HG02642 (cell line): ENCODE results near the gene NBPF3.

Experiments
- ATAC-seq: cut with Tn5 transposase; IDR thresholded peaks from one replicate; pipeline ENCODE4 v1.9.1; 2021; ENCODE audit warnings: mild to moderate bottlenecking; ENCODE audit not compliant: unreplicated experiment, poor library complexity

The NBPF3 gene

DNA sequence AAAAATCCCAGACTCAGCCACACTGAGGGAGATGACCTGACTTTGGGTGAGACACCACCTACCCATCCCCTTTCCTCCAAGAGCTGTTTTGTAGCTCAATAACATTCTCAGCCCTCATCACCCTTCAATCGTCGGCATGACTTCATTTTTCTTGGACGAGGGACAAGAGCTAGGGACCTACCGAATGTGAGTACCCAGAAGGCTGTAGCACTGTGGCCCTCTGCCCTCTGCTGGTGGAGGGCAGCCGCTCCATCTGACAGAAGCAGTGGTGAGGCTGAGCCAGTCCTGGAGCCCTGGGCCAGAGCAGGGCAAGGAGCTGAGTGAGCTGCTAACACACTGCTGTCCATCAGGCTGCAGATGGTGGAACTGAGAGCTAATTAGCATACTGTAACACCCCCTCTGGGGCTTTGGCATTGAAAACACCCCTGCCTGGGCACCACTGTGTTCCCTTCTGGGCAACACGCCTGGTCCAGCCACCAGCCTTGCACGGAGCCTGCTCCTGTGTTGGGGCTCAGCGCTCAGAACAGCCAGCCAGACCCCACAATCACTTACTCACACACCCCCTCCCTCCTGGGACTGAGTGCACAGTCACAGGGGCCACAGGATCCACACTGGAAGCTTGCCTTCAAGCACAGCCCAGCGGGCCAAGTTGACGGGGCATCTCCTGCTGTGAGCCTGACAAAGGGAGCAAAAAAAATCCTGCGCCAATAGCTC, 51.0 kb downstream of the NBPF3 start:
- ATAC-seq = no peak

DNA sequence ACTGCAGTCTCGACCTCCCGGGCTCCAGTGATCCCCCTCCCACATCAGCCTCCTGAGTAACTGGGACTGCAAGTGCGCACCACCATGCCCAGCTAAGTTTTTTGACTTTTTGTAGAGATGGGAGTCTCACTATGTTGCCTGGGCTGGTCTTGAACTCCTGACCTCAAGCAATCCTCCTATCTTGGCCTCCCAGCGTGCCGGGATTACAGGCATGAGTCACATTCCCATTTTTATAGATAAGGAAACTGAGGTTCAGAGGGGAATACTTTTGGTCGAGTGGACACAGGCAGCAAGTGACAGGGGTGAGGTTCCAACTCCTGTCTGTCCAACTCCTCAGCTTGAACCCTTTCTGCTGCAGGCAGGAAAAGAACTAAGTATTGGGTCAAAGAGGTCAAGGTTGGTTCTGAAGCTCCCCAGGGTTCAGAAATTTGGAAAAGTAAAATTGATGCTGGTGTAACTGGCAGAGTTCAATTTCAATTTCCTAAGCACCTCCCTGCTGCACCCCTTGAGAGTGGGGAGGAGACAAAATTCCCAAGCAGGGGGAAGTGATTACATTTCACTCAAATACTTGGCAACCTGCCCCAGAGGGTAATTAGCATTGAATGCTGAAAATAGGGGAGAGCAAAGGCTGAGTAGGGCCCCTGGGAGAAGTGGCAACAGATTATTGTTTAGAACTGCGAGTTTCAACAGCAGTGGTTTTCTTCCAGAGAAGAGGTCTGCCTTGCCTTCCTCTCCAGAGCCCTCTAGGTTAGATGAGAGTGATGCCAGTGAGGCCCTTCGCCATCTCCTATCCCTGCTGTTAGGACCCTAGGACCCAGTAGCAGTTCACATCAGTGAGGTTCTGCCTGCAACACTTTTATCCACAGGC, 51.8 kb downstream of the NBPF3 start:
- ATAC-seq = no peak

DNA sequence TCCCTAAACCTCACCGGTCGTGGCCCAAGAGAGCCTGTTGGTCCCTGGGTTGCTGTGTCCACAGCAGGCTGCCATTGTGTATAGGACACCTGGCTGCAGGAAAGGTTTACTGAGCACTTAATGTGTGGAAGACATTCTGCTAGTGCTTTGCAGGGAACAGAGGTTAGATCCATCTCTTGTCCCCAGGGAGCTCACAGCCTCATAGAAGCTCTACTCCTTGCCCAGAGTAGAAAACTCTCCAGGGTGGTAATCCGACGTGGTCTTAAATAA, 52.4 kb downstream of the NBPF3 start:
- no peak for ATAC-seq

DNA sequence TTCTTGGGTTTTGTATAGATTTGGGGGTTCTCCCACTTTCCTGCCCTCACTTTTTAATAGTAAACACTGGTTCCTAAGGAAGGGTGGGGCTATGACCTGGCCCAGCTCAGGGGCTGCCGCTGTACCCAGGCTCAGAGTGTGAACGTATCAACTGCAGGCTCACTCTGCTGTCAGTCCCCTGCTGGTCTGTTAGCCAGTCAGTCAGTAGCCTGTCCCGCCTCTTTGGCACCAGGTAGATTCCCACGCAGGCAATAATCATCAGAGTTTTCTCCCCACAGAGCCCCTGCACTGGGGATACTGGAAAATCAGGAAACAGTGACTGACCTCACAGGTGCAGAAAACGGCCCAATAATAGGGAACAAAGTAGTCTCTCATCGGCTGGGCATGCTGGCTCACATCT, 54.3 kb downstream of the NBPF3 start:
- ATAC-seq = no peak

DNA sequence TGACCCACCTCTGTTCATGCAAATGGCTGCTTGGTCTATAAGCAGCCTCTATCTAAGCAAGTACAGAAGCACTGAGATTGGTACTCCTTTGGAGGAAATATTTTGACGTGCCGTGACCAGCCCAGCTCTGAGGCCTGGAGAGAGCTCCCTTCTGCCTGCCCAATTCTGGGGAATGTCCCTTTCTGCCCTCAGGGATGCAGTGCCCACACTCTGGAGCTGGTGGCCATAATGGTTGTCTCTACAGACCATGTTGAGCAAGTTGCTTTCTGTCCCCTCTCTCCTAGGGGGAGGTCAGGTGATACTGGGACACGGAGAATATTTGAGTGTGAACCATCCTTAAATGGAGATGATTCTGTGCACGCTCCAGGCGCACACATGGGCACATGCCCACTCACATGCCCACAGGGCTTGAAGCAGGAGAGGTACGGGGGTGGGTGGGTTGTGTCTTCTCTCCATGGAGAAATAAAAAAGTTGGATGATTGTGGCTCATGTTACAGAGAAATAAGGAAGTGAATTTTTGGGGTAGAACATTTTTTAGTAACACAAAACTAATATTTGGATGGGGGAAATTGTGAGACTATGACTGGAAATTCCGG, 55.4 kb downstream of the NBPF3 start:
- no peak for ATAC-seq

DNA sequence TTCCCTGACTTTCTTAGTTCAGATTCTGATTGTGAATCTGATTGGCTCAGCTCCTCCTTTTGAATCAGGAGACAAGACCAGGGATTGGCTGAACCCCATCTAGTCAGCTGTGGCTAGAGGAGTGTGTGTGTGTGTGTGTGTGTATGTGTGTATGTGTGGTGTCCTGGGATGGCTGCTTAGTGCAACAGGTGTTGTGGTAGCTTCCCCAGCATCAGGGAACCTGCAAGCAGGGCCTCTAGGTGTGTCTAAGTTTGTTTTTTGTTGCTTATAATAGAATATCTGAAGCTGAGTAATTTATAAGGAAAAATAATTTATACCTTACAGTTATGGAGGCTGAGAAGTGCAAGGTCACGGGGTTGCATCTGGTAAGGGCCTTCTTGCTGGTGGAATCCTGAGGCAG, 56.1 kb downstream of the NBPF3 start:
- no peak for ATAC-seq

DNA sequence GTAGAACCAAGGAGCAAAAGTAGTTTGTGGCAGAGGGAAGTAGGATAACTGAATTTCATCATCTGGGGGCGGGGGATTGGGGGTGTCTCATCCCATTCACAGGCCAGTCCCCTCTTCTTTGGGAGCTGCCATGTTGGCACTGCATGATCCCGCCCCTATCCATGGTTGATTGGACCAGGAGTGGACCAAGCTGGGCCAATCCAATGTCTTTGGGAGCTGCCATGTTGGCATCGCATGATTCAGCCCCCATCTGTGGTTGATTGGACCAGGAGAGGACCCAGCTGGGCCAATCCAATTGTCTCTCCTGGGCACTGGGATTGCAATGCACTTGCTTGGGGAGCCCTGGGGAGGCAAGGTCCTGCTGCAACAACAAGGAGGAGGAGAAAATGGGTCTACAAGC, 56.9 kb downstream of the NBPF3 start:
- no peak for ATAC-seq

DNA sequence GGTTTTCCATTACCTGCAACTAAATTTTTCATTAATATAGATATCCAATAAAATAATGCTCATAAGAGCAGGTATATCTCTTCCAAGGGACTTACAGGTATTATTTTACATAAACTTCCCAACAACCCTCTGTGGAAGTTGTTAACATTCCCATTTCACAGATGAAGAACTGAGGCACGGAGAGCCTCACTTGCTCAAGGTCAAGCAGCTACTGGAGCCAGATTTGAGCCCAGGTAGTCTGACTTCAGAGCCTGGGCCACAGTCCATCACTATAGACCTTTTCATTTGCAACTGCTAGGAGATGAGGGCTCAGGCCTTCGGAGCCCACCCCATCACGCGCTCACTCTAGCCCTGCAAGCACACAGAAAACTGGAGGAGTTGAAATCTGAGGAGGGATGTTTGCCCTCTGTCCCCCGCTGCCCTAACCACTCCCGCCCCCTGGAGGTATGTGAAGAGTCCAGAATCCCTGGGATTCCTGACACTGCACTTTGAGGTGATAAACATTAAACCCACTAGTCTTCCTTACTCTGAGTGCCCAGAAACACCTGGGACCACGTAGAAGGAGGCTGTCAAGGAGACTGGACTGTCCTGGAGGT, 57.6 kb downstream of the NBPF3 start:
- ATAC-seq = no peak

DNA sequence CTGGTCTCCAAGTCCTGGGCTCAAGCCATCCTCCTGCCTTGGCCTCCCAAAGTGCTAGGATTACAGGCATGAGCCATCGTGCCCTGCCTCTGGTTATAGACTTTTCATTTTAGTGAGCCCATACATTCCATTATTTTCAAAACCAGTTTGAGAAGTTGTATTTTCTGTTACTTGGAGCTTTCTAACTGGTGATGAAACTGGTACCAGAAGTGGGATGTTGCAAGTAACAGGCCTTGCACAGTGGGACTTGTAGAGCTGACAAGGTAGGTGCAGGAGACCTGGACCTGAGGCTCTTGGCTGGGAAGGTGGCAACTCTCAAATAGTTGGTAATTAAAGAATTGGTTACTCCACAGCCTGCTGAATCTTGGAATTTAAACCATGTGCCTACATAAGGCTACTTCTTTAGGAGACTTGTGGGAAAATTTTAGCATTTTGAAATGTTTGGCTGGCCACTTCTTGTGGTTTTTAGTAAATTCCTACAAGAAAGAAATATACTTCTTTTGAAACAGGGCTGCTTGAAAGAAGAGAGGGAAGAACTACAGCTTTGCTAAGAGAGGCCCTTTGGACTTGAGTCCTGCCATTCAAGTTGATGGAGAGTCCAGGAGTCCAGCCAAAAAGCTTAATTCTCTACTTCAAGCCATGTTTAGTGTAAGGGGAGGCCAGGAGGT, 59.5 kb downstream of the NBPF3 start:
- ATAC-seq = no peak

DNA sequence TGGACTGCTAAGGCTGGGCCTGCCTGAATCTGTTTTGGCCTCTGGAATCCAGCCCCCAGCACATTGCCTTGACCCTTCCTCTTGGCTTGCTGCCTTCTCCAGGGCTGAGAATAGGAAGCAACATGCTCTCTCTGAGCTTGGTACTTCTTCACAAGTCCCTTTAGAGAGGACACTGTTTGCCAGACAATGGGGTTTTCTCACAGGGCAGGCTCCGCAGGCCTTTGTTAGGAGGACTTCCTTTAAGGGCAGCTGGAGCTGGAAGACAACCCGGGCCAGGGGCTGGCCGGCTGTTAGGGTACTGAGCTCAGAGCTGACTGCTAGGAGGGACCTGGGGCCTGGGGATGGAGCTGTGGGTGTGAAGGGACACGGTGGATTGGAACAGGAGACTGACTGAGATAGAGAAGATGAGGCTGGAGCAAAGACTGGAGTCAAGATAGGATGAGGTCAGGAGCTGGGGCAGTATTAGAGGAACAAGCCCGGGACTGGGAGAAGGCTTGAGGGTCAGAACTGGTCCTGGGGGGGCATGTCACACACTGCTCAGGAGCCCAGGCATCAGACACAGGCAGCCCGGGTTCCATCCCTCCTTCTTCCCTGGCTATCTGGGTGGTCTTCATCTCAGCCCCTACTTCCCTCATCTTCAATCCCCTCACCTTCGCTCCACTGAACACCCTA, 63.9 kb downstream of the NBPF3 start:
- ATAC-seq = no peak

DNA sequence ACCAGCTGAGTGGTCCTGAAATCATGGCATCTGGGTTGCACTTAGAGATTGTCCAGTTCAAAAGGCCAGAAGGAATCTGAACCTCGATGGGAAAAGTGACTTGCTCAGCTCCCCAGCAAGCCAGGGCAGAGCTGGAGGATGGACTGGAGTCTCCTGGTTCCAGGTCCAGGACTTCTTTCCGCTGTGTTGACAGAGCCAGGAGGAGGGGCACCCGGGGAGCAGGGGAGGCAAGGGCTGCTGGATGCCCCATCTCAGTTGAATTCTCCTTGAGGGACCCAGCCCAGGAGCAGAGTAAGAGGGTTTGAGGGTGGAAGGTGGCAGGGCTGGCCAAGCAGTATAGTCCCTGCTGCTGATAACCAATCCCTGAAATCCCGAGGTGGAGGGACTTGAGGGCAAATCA, 66.9 kb downstream of the NBPF3 start:
- ATAC-seq = no peak

DNA sequence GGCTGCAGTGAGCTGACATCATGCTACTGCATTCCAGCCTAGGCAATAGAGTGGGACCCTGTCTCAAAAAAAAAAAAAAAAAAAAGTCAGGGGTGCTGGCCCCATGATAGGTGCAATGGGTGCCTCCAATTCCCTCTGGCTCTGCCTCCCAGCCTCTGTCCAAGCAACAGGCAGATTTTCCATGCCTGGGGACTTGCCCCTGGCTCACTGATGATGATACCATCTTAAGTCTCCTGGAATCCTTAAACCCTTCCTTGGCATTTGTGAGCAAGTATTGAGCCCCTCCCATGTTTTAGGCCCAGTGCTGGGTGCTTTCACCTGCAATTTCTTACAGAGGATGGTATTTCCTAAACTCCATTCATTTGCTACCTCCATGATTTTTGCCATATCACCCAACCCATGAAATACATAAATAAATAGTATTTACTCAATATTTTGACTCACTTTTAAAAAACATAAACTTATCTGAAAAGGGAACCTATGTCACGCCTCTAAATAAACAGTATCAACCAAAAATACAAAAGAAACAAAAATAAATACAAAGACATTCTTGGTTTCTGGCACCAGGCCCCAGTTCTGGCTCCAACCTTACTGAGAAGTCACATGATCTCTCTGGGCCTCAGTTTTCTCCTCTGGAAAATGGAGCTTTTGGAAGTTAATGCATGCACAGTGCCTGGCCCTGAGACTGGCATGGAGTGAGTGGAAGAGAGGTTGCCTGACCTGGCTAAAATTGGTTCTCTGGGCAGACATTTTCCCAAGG, 67.8 kb downstream of the NBPF3 start:
- ATAC-seq = no peak

DNA sequence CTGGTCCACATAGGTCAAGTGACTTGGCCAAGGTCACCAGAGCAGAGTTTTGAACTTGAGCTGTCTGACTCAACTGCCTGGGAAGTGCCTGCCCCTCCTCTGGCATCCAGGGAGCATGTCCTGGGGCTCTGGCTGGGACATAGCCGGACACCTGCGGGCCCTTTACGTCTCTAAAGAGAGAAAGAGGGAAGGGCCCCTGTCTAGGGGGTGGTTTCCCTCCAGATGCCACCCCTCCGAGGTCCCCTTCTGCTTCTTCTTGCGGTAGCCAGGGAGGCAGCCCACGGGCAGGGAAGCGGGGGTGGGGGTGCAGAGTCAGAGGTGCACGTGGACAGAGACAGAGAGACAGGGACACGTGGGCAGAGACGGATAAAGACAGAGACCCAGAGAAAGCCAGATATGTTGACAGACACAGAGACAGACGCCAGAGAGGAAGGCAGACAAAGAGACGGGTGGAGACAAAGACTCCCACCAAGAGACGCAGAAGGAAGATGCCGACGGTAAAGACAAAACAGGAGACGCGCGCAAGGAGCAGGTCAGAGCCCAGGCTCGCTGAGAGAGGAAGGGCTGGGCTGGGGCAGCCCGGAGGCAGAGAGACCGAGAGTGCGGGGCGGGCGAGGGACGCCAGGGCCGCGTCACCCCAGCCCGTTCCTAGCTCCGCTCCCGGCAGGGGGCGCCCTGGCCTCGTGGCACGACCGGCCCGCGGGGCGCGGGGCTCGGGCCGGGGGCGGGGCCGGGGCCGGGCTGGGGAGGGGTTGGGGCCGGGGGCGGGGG, 68.8 kb downstream of the NBPF3 start:
- ATAC-seq = no peak

DNA sequence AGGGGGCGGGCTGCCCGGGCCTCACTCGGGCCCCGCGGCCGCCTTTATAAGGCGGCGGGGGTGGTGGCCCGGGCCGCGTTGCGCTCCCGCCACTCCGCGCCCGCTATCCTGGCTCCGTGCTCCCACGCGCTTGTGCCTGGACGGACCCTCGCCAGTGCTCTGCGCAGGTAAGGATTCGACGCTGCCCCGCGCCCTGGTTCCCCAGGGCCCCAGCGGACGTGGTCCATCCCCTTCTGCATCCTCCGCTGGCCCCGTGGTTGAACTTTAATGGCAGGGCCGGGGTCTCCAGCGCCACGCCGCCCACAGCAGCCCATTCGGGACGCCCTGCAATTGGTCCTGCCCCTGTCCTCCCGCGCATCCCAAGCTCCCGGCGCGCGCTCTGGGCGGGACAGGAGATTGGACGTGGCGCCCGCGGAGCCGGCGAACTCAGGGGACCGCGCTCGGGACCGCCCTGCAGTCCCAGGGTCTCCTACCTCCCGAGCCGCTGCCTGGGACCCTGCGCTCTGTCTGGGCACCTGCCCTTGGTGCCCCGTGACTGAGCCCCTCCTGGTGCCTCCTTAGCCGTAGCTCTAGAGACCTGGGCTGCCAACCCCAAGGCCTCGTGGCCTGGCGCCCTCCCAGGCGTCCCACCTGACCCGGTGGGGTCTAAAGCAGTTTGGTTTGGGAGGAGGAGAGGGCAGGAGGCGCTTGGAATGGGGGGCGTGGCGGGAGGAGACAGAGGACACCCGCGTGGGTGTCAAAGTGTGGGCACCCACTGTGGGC, 69.6 kb downstream of the NBPF3 start, which contains the start of gene ALPL:
ALPL (plus strand) TSS at position 73 of the 762 bp plus-strand sequence. CDS start 44,659 bp downstream, outside the sequence.
- no peak for ATAC-seq

DNA sequence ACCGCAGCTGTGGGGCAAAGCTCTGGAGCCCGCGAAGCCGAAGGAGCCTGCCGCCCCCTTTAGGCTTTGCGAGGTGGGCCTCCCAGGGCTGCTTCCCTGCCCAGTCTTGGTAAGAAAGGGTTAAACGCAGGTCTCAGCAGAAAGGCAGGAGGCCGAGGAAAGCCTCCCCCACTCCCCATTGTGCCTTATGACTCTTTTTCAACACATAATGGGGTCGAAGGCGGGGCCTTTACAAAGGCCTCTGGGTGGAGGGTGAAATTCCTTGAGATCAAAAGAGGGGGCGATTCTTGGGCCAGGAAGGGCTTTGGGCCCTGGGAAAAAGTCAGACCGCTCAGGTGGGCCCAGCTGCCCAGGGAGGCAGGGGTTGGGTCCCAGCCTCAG, 70.2 kb downstream of the NBPF3 start:
- no peak for ATAC-seq

DNA sequence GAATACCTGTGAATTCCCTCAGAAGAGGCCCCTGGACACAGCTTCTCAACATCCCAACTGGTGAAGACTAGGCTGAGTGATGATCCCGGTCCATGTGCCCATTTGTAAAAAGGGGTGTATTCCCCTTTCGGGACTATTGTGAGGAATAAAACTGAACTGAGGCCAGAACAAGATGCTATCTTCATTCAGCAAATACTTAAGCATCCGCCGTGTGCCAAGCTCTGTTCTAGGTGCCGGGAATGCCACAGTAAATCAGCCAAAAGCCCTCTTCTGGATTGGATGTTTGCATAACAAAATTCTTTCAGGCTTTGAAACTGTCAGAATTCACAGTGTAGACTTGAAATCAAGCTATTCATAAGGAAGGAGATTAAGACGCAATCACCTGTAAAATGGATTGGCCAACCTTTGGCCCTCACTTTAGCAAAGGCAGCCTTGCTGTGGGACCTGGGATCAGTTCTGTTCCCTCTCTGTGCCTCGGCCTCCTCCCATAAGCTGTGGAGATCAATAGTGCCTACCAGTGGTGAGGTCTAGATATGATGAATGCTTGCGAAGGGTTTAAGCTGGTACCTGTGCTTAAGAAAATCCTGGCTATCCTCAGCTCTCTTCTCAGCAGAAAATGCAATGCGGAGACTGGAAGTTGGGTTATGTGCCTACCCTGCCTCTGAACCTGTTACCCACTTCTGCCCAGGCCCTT, 71.1 kb downstream of the NBPF3 start:
- ATAC-seq = no peak
